PC-3 (cell line): Measurements from ENCODE around the gene MCUB.

Experiments used
- EZH2 ChIP-seq: fragments of 300-600 bp; sonication (generic); IDR thresholded peaks from one replicate; pipeline ENCODE4 v1.6.1; 2017; ENCODE audit warnings: antibody characterized with exemption, mild to moderate bottlenecking, low read length; ENCODE audit not compliant: unreplicated experiment
- EZH2phosphoT487 ChIP-seq: fragments of 300-600 bp; sonication (generic); IDR thresholded peaks from 2 replicates; pipeline ENCODE4 v1.6.1; 2018; ENCODE audit warnings: mild to moderate bottlenecking, antibody characterized with exemption, low read length, borderline replicate concordance
- TF ChIP-seq, protein P1 (sequence below): fragments of 300-600 bp; sonication (generic); conservative IDR thresholded peaks from 2 replicates; pipeline ENCODE4 v1.5.1; 2017; ENCODE audit warnings: antibody characterized with exemption, low read depth, mild to moderate bottlenecking, low read length

DNA sequence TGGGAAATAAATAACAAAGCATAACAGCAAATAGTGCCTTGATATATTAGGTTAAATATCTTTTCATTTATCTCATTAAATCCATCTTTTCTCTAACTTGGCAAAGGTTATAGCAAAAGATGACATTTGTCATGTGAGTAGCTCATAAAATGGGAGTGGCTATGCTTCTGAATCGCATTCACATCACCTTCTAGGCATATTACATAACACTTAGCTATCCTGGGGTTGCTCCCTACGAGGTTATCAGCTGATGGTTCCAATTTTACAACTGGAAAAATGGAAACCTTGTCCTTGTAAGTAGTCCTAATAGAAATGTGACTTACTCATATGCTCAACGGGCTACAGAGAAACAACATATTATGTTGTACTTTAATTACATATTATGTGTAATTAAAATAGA, 153.5 kb downstream of the MCUB start:
- TF ChIP-seq, protein P1, sequence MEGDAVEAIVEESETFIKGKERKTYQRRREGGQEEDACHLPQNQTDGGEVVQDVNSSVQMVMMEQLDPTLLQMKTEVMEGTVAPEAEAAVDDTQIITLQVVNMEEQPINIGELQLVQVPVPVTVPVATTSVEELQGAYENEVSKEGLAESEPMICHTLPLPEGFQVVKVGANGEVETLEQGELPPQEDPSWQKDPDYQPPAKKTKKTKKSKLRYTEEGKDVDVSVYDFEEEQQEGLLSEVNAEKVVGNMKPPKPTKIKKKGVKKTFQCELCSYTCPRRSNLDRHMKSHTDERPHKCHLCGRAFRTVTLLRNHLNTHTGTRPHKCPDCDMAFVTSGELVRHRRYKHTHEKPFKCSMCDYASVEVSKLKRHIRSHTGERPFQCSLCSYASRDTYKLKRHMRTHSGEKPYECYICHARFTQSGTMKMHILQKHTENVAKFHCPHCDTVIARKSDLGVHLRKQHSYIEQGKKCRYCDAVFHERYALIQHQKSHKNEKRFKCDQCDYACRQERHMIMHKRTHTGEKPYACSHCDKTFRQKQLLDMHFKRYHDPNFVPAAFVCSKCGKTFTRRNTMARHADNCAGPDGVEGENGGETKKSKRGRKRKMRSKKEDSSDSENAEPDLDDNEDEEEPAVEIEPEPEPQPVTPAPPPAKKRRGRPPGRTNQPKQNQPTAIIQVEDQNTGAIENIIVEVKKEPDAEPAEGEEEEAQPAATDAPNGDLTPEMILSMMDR = no peak
- no peak for TF ChIP-seq EZH2phosphoT487
- no peak for TF ChIP-seq EZH2
